Measurements from ENCODE around the gene PRR15.

Gene PRR15

DNA sequence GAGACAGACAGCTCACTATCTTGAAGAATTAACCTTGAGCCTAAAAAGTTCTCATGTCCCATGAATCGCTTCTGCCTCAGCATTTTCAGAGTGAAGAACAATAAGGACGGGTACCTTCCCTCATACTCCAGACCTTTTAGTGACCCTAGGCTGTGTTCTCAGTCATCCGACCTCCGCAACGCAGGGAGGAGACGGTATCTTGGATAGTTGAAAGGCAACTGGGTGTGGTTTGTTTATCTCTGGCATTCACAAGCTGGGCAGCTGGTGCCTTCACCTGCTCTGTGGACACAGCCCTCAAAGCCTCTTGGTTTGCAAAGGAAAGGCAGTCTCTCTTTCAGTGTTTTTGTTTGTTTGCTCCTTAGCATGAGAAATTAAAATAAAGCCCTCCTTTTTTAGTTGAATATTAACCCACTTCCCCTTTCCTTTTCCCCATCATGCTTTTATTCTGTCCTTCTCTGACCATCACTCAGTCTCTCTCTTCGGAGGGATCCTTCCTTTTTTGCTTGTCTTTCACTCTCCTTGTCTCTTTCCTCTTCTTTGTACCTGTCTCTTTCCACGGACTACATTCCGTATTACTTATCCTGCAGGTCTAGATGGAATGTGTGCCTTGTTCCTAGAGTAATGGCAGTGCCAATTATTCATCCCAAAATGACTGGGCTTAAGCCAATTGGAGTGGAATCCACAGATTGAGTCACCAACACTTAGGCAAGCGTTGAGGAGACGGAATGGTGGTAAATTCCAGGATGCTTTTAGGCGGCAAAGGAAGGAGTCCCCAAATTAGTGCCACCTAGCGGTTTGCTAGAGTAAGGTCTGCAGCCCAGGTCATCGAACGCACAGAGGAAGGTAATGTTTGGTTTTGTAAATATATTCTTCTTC lies 45.8 kb downstream of the PRR15 start:
- DNase-seq (ENCODE audit: low read depth in 3 of 3) = no peak

DNA sequence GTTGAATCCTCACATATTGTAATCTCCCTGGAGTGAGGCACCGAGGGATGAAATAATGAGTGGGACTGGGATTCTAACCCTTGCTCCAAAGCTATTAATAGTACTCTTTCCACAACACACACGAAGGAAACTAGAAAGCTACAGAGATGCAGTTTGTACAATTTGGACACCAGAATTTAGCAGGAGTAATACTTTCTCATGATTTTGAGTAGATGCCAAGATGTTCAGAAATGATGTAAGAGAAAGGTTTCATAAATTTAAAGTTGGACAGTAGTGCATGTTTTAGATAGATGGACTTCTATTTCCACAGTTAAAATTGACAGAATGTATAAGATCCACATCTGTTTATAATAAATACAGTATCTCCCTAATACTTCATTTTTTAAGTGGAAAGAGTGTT lies 46.5 kb downstream of the PRR15 start:
- no peak for DNase-seq (ENCODE audit: low read depth in 3 of 3)

GRCh38 chr7:29611941-29612544 lies 48.4 kb downstream of the PRR15 start:
- no peak for DNase-seq (ENCODE audit: low read depth in 3 of 3)

DNA sequence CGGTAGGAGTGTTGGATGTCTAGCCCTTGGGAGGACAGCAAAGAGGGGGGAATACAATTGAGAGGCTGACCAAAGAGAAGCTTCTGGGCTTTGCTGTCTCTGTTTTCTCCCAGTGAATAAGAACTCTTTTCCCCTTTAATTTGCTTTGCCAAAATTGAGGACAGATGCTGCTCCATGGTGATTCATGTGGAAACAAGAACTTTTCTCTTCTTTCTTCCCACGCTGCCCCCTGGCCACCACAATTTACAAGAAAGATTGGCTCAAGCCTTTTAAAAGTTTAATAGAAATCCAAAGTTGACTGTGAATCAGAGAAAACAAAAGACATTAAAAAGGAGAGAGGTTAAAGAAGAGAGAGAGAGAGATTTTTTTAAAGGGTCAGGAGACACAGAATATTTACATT lies 49.0 kb downstream of the PRR15 start:
- no peak for DNase-seq (ENCODE audit: low read depth in 3 of 3)

DNA sequence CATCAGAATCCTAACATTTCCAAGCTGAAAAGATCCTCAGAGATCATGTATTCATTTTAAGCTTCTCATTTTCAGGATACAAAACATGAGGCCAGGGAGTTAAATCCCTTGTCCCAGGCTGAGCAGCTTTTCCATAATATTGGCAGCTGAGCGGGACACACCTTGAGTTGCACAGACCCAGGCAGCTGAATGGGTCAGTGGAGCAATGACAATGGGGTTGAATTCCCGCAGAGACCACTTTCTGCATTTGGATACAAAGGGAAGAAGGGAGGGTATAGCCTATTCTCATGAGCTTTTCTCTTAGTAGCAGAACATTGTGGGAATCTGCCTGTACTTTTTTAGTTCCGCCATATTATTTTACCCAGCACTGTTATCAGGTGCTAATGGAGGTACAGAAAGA lies 49.5 kb downstream of the PRR15 start:
- DNase-seq (ENCODE audit: low read depth in 3 of 3) = no peak

GRCh38 chr7:29614229-29614628 lies 50.6 kb downstream of the PRR15 start:
- DNase-seq (ENCODE audit: low read depth in 3 of 3) = no peak
